Breast epithelium (tissue), 3 donors: ENCODE measurements around the gene GSTP1.

Experiments
- CTCF ChIP-seq, 3 donors: fragments of 450-650 bp; IDR thresholded peaks; one replicate each; pipeline ENCODE4 v1.5.1; 2016 to 2017; ENCODE audit warnings: antibody characterized with exemption in 3 of 3, mild to moderate bottlenecking in 3 of 3, moderate library complexity in 3 of 3
- POLR2A ChIP-seq: fragments of 450-650 bp; IDR thresholded peaks from one replicate; pipeline ENCODE4 v1.6.1; 2016; ENCODE audit warnings: antibody characterized with exemption, mild to moderate bottlenecking, moderate library complexity

GRCh38 chr11:67630228-67630942, 46.8 kb downstream of the GSTP1 start:
- TF ChIP-seq CTCF (IDR thresholded peaks at IDR 0.05): peak; percentile 68 to 76 (median 76)
- TF ChIP-seq POLR2A: peak; percentile 28
